GM21723 (cell line): ENCODE results near the gene LHPP.
"Not testable (repeated sequence)": the region's sequence is repeated elsewhere in the genome, so short reads cannot be mapped to it uniquely, and the experiment has no call there.

Experiments
- ATAC-seq: cut with Tn5 transposase; IDR thresholded peaks from one replicate; pipeline ENCODE4 v1.9.1; 2021; ENCODE audit warnings: mild to moderate bottlenecking, moderate library complexity; ENCODE audit not compliant: unreplicated experiment

The LHPP gene

GRCh38 chr10:124461642-124462347 is at the start of gene LHPP:
Gene LHPP, plus strand, starts transcription at chr10:124461823. Its CDS starts 40 bp downstream, at chr10:124461863.
- peak; percentile 99 for ATAC-seq

DNA sequence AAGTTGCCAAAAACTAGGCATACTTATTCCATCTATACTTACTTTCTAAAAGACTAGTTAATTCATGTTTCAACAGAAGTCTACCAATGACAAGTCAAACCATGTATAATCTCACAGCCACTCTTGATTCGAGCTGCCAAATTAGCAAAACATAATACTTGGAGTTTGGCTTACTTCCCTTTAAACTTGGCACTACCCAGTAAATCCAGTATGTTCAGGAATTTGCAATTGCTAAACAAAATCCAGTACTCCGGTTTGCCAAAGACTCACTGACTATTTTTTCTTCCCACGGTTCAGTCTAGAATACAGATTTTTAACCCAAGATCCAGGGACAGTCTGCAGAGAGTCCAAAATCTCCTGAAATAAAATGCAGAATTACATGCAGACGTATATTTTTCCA is 47.5 kb upstream of the LHPP start:
- ATAC-seq = no peak

- ATAC-seq = no peak
Measured at GRCh38 chr10:124415210-124415609, 46.4 kb upstream of the LHPP start.

GRCh38 chr10:124416733-124417132 is 44.9 kb upstream of the LHPP start:
- ATAC-seq = no peak

DNA sequence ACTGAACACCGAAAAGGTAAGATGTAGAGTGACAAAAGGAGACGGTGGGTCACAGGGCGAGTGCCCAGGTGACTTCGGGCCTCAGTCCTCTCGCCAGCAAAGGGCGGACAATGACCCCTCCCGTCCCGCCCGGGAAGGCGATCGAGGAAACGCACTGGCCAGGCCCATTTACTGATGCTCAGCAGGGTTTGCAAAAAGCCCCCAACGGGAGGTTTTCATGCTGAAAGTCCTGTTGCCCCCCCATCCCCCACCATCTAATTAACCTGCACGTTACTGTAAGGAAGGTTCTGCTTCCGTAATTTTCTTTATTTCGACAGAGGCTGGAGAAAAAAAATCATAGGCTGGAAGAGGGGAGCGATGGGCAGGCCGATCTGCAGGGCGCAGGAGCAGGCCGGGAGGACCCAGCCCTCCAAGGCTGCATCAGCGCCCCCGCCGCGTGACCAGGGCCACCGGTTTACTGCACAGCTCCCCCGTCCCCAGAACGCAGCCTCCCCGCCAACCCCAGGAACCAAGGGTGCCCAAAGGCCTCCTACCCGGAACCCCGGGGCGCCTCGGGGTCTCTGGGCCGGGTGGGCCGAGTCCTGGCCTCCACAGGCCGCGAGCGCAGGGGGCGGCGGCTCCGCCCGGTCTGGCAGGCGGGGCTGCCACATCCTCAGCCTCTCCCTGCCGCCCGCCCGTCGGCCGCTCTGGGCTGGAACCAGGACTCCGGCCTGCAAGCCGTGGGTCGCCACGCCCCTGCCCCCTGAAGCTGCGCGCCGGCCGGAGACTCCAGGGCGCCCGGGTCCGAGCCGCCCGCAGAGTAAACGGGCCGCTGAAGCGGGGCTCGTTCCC is 43.5 kb upstream of the LHPP start:
- peak; percentile 40 for ATAC-seq

DNA sequence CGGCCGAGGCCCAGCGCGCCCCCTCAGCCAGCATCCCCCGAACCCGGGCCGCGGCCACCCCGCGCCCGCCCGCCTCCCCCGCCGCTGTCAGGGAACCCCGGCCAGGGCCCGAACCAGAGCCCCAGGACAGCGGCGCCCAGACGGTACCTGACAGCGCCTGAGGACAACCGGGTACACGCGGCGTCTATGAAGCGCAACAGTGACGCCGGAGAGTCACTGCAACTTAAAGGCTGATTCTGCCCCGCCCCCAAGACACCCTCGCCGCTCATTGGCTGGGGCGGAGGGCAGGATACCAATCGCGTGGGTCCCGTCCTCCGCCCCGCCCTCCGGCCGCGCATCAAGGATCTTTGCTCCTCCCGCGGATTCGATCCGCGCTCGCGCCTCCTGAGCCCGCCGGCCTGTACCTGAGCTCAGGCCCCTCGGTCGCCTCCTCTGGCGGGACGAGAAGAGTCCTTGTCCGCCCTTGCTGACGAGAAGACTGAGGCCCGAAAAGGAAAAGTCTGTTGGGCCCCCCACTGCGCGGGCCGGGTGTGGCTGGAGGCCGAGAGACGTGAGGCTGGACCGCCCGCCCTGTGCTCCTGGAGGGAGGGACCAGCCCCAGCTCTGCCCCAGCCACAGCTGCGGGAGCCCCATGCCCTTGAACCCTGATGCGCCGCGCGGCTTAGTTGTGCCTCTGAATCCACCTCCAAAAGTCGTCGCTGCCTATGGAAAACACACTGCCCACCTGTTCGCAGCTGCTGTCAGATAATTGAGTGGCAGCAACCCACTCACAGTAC is 42.7 kb upstream of the LHPP start, which contains the start of gene OAT:
OAT (minus strand) TSS at position 198 of the 776 bp plus-strand sequence. CDS start 6,752 bp downstream, outside the sequence.
- peak; percentile 98 for ATAC-seq

- no peak for ATAC-seq
Measured at GRCh38 chr10:124419635-124420034, 42.0 kb upstream of the LHPP start.

GRCh38 chr10:124420254-124420653 is 41.4 kb upstream of the LHPP start:
- ATAC-seq = no peak

- no peak for ATAC-seq
Measured at GRCh38 chr10:124422742-124423141, 38.9 kb upstream of the LHPP start.

GRCh38 chr10:124423813-124424212 is 37.8 kb upstream of the LHPP start:
- ATAC-seq = no peak

DNA sequence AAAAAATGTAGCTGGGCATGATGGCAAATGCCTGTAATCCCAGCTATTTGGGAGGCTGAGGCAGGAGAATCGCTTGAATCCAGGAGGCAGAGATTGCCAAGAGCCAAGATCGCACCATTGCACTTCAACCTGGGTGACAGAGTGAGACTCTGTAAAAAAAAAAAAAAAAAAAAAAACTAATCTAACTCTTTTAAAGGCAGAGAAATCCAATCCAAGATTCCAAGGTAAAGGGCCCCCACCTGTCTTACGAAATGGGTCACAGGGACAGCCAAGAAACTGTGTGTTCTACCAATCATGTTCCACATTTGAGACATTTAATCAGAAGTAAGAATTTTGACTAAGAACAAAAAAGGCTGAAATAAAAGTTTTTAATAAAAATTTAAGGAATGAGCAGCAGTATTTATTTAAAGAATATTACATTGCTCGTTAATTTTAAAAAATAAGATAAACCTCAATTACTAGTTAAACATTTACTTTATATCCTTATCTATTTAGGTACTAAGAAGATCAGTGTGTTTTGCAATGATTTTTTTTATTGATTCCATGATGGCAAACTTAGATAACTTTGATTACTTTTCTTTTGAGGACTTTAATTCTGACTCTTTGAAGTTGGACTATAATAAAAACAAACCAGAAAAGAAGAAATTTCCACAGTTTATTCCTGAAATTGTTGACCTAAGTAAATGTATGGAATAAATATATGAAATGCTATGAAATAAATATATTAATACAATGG is 36.2 kb upstream of the LHPP start:
- ATAC-seq = no peak

- ATAC-seq = no peak
Measured at GRCh38 chr10:124428207-124428777, 33.3 kb upstream of the LHPP start.

- no peak for ATAC-seq
Measured at GRCh38 chr10:124429576-124429975, 32.0 kb upstream of the LHPP start.

DNA sequence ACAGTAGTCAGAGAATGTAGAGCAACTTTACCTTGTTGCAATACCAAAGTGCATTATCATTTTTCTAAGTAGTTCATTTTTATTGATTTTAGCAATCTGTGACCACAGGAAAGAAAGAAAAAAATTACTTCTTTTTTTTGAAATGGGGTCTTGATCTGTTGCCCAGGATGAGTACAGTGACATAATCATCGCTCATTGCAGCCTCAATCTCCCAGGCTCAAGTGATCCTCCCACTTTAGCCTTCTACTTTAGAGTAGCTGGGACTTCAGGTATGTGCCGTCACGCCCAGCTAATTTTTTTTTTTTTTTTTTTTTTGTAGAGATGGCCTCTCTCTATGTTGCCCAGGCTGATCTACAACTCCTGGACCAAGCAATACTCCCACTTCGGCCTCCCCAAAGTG is 31.5 kb upstream of the LHPP start:
- ATAC-seq = no peak

DNA sequence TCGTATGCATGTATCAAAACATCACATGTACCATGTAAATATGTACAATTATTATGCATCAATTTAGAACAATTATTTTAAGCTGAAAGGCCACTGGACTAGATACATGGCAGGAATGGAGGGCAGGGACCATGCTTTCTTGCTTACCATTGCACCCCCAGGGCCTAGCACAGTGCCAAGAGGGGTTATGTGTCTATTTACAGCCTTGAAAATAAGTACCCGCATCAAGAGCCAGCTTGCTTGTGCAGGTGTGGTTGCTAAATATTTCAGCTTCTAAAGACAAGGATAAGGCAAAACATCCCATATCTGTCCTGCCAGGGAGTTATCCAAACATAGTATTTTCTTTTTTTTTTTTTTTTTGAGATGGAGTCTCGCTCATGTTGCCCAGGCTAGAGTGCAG is 28.2 kb upstream of the LHPP start:
- ATAC-seq = no peak

DNA sequence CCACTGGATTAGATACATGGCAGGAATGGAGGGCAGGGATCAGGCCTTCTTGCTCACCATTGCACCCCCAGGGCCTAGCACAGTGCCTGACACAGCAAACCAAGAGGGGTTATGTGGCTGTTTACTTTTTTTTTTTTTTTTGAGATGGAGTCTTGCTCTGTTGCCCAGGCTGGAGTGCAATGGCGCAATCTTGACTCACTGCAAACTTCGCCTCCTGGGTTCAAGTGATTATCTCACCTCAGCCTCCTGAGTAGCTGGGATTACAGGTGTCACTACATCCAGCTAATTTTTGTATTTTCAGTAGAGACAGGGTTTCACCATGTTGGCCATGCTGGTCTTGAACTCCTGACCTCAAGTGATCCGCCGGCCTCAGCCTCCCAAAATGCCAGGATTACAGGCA is 25.9 kb upstream of the LHPP start:
- ATAC-seq = not testable (repeated sequence)

- peak; percentile 93 for ATAC-seq
Measured at GRCh38 chr10:124436191-124436638, 25.4 kb upstream of the LHPP start.

- ATAC-seq = not testable (repeated sequence)
Measured at GRCh38 chr10:124441694-124442093, 19.9 kb upstream of the LHPP start.

- no peak for ATAC-seq
Measured at GRCh38 chr10:124446830-124447750, 14.5 kb upstream of the LHPP start.
